ENCODE results near the gene CHI3L1. TPM values are rescaled to one million over a fixed set of nuclear protein-coding genes. Genes with fewer than 3 reads are reported as not detected.

CHI3L1 gene
- total RNA-seq, 2 donors from 2014 or later = 0.49 TPM; not detected in 1

DNA sequence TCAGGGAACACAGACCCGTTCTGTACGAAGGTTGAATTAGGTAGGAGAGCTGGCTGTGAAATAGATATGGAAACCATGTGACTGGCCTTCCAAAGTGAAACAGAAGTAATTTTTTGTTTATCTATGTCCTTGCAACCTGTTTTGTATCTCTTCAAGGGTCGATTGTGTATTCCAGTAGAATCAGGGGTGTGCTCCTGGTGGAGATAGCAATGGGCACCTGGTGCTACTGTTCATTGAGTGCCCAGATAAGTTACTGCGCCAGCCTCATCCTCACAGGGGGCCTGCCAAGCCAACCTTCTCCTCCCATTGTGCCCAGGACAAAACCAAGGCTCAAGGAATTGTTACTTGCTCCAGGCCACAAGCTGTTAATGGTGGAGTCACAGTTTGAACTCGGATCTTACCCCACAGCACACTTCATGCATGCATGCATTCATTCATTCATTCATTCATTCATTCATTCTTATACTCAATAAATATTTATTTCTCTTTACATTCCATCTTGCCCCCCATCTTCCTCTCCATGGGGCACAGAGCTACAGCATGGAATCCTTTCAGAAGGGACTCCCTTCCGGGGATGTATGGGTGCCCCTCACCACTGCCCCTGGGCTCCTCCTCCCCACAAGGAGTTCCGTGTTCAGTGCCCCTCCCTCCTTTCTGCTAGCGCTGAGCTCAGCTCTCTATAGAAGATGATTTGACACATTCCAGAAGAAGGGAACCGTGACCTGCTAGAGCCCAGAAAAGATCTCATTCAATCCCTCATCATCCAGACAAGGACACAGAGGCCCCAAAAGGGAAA is 34.9 kb downstream of the CHI3L1 start:
- DNase-seq (ENCODE audit: low spot score in 2 of 2) = no peak
- H3K9me3 Mint-ChIP-seq = no peaks in the 10 kb centered on the region
- H3K36me3 Mint-ChIP-seq = no peaks in the 10 kb centered on the region
- ATAC-seq = no peak
- no peak overlapping the region for H3K27ac Mint-ChIP-seq

DNA sequence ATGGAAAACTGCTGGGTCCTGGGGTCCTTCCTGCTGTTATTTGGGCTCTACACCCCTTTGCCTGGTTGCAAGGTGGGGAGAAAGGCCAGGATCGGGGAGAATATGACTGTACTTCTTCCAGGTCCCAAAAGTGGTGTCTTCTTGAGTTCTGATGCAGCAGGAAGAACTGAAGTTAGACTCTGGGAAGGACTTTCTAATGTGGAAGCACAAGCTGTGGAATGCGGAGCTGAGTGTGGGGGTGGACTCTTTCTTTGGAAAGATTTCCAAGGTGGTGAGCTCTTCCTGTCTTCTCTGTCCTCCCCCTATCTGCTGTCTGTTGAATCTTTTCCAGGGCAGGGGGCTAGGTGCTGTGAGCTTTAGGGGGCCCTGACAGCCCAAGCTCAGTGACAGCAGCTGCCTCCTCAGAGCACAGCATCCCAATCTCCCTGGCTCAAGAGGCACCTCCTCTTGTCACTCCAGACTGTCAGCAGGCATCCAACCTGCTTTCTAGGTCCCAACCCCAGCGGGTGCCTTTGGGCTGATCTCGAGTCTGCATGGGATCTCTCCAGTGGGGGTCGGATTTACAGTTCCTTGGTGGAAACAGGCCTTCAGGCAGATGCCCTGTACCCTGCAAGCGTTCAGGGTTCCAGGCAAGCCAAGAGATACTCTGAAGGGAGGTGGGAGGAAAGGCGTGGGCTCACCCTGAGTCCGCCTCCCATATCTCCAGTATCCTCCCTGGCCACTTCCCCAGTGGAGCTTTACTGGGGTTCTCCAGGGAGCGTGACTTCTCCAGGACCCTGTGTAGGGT is 35.8 kb downstream of the CHI3L1 start:
- Mint-ChIP-seq H3K9me3 (no peaks in the 10 kb centered on the region), H3K27ac (peak overlapping the region in 1 of 2 donors; percentile 57), H3K36me3 (no peaks in the 10 kb centered on the region)
- ATAC-seq (no peak), DNase-seq (ENCODE audit: low spot score in 2 of 2) (no peak)

DNA sequence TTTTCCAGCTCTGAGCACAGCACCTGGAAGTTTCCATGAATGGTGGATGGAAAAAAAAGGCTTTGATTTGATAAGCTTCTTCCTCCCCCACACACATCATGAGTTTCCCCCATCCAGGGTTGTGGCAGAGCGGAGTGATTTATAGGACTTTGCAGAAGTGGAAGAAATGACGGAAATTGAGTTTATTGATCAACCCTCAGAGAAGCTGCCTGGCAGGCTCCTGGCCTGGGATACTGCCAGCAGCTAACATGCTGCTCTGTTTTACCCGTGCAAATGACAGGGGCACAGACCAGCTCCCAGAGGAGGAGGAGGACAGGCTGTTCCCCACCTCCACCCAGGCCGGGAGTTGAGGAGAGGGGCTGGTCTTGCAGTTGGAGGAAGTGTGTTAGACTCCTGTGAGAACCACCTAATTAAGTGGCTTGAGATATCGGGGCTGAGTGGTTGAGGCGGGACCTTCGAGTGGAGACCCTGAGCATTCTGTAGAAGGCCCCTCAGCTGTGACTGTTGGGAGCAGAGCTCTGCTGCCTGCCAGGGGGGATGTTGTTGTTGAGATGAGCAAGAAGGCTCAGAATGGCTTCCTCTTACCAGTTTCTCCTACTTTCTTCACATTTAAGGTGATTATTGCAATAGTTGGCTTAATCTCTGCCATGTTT is 37.2 kb downstream of the CHI3L1 start:
- Mint-ChIP-seq H3K36me3 (no peaks in the 10 kb centered on the region), H3K9me3 (no peaks in the 10 kb centered on the region), H3K27ac (no peak overlapping the region)
- DNase-seq (ENCODE audit: low spot score in 2 of 2) (no peak), ATAC-seq (no peak)

DNA sequence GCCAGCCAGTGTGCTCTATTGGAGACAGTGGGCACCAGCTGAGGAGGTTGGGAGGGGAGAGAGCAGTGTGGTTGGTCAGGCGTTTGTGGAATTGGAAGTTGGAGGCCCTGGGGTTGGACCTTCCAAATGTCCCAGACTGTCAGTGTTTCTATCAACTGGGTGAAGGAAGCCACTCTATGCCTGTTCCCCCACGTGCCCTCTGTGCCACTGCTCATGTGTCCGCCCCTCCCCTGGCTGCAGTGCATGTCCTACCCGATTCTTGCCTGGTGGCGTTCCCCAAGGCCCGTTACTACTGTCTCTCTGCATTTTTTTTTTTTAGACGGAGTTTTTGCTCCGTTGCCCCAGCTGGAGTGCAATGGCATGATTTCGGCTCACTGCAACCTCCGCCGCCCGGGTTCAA is 37.9 kb downstream of the CHI3L1 start:
- no peak overlapping the region for H3K27ac Mint-ChIP-seq
- H3K9me3 Mint-ChIP-seq = no peaks in the 10 kb centered on the region
- no peak for DNase-seq (ENCODE audit: low spot score in 2 of 2)
- ATAC-seq = no peak
- H3K36me3 Mint-ChIP-seq = no peaks in the 10 kb centered on the region

DNA sequence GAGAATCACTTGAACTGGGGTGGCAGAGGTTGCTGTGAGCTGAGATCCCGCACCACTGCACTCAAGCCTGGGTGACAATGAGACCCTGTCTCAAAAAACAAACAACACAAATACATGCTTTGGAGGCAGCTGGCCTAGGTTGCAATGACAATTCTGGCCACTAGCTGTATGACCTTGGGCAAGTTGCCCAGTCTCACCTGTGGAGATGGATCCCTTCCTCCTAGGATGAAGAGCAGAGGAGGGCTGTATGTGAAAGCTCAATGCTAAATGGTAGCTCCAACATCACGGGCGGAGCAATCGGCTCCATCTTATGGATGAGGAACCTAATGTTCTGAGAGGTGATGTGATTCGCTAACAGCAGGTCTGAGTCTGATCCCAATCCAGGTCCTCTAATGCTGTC is 38.4 kb downstream of the CHI3L1 start:
- no peak for ATAC-seq
- Mint-ChIP-seq H3K27ac (no peak overlapping the region), H3K36me3 (no peaks in the 10 kb centered on the region), H3K9me3 (no peaks in the 10 kb centered on the region)
- no peak for DNase-seq (ENCODE audit: low spot score in 2 of 2)

DNA sequence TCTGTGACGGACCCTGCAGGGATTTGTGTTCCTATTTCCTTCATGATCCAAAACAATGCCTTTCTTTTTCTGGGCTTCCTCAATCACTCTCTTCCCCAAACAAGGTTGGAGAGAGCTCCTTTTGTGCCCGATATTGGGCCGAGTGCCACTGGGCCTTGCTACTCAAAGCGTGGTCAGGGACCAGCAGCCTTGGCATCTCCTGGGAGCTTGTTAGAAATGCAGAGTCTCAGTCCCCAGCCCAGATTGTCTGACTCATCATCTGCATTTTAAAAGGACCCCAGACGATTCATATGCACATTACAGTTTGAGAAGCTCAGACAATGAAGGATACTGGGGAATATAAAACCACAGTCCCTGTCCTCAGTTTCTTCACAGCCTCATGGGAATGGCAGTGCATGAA is 39.1 kb downstream of the CHI3L1 start:
- no peak for ATAC-seq
- DNase-seq (ENCODE audit: low spot score in 2 of 2) = no peak
- H3K36me3 Mint-ChIP-seq = no peaks in the 10 kb centered on the region
- H3K9me3 Mint-ChIP-seq = no peaks in the 10 kb centered on the region
- H3K27ac Mint-ChIP-seq = no peak overlapping the region

DNA sequence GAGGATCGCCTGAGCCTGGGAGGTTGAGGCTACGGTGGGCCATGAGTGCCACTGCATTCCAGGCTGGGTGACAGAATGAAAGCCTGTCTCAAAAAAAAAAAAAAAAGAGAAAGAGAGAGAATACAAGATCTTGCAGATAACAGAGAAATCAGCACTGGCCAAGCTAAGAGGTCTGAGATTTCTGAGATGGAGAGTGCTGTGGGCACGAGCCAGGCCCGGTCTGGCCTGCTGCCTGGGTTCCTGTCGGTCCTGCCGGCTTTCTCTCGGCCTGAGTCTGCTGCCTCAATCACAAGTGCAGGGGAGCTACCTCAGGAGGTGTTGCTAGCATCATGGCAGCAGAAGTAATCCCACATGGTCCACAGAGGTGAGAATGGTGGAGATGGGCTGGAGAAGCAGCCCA is 40.0 kb downstream of the CHI3L1 start:
- no peak for DNase-seq (ENCODE audit: low spot score in 2 of 2)
- Mint-ChIP-seq H3K36me3 (no peaks in the 10 kb centered on the region), H3K9me3 (no peaks in the 10 kb centered on the region), H3K27ac (no peak overlapping the region)
- ATAC-seq = no peak

DNA sequence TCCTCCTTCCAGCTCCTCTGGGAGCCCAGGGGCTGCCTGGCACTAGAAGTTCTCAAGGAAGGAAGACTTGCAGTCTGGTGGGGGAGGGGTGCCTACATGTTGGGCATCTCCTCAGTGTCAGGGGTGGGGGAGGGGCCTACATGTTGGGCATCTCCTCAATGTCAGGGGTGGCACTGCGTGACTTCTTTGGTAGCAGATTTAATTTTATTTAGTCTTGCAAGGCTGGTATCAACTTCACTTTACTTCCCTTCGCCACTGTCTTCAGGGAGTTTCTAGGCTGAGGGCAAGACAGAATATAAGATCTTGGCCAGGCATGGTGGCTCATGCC is 40.5 kb downstream of the CHI3L1 start:
- Mint-ChIP-seq H3K27ac (no peak overlapping the region), H3K36me3 (no peaks in the 10 kb centered on the region), H3K9me3 (no peaks in the 10 kb centered on the region)
- ATAC-seq = no peak
- DNase-seq (ENCODE audit: low spot score in 2 of 2) = no peak

DNA sequence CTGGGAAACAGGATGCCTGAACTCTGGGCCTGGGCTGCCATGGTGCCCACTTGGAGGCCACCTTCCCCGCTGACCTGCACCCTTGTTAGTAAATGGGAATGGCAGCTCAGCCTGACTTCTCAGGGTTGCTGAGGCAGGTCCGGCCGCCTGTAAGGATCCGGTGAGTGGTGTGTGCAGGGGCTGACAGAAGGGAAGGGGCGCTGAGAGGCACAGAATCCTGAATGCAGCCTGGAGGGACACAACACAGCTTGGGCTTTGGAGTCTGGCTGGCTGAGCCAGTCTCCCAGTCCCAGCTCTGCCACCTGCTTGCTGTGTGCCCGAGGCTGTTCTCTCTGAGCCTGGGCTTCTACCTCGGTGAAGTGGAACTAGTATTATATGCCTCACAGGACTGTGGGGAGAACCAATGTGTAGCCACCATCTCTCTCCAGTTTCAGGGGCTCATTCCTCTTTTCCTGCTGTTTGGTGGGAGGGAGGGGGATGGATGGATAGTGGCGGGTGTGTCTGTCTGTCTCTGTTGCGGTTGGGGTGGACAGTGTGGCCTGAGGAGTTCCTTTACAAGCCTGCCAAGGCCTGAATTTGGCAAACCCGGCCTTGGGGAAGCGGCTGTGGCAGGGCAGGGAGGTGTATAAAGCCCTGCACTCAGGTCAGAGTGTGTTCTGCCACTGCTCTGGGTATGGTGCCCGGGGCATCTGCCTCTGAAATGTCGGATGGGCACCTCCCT is 41.0 kb downstream of the CHI3L1 start:
- Mint-ChIP-seq H3K9me3 (no peaks in the 10 kb centered on the region), H3K27ac (no peak overlapping the region), H3K36me3 (no peaks in the 10 kb centered on the region)
- no peak for ATAC-seq
- no peak for DNase-seq (ENCODE audit: low spot score in 2 of 2)

DNA sequence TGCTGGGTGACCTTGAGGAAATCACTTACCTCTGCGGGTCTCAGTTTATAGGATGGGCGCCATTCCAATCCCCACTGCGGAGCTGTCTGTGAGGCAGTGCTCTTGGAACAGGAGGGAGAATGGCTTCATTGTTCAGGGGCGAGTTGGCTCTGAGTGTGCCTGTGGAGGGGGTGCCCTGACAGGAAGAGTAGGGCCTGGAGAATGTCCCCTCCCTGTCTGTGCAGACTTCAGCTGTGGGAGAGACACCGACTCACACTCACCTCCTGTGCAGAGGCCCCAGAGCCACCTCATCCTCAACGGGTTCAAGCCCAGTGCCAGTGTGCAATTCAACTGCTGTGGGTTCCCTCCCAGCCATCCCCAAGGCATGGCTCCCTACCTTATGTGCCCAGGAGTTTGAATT is 41.8 kb downstream of the CHI3L1 start:
- Mint-ChIP-seq H3K27ac (no peak overlapping the region), H3K36me3 (no peaks in the 10 kb centered on the region), H3K9me3 (no peaks in the 10 kb centered on the region)
- ATAC-seq (no peak), DNase-seq (ENCODE audit: low spot score in 2 of 2) (no peak)

DNA sequence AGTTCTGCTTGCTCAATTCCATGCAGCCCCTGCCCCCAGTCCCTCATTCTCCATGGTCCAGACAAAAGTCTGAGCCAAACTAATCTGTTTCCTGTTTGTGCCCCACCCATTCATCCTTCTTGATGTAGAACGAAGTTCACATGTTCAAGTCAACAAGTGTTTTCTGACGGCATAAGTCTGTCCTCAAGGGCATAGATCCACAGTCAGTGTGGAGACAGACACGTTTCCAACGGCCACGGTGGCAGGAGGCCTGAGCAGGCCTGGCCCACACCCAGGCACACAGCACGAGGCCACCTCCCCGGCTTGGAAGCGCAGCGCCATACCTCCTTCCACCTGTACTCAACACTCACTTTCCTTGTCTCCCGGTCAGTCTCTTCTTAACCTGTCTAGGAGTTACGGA is 42.9 kb downstream of the CHI3L1 start:
- H3K9me3 Mint-ChIP-seq = no peaks in the 10 kb centered on the region
- ATAC-seq (no peak), DNase-seq (ENCODE audit: low spot score in 2 of 2) (no peak)
- no peak overlapping the region for H3K27ac Mint-ChIP-seq
- no peaks in the 10 kb centered on the region for H3K36me3 Mint-ChIP-seq

DNA sequence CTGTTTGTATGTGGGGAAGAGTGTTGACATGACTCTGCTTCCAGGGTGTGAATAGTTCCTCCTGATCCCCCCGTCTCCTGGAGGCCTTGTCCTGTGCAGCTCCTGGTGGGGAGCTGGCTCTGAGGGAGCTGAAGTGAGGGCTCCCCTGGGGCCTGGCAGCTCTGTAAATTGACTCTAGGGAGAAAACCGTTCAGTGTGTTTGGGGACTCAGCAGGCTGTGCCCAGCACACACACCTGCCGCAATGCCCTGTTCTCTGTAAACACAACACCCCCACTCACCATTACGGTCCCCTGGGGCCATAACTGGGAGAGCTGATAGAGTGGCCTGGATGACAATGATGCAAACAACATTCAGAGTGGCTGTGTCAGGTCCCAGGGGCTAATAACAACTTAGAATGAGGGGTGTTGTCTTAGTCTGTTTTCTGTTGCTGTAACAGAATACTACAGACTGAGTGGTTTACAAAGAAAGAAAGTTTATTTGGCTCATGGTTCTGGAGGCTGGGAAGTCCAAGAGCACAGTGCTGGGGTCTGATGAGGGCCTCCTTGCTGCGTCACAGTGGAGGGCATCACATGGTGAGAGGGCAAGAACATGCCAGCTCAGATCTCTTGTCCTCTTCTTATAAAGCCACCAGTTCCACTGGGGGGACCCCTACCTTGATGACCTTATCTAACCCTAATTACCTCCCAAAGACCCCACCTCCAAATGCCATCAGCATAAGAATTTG is 43.7 kb downstream of the CHI3L1 start:
- Mint-ChIP-seq H3K36me3 (no peaks in the 10 kb centered on the region), H3K27ac (no peak overlapping the region), H3K9me3 (no peaks in the 10 kb centered on the region)
- no peak for DNase-seq (ENCODE audit: low spot score in 2 of 2)
- no peak for ATAC-seq

DNA sequence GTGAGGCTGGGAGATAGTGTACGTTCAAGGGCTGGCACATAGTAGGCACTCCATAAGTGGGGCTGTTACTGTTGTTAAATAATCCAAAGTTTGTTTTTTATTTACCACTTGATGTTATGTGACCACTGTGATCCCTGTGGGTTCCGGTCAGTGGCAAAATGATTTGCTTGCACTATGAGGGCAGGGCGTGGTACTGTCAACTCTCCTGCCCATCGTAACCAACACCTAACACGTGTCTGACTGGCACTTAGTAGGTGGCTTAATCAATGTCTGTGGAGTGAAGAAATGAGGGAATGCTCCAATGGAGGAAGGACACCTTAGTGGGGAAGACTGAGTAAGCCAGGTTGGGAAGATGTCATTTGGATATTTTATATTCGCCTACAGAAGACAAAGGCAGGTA is 44.4 kb downstream of the CHI3L1 start:
- Mint-ChIP-seq H3K9me3 (no peaks in the 10 kb centered on the region), H3K36me3 (no peaks in the 10 kb centered on the region), H3K27ac (no peak overlapping the region)
- no peak for ATAC-seq
- no peak for DNase-seq (ENCODE audit: low spot score in 2 of 2)

DNA sequence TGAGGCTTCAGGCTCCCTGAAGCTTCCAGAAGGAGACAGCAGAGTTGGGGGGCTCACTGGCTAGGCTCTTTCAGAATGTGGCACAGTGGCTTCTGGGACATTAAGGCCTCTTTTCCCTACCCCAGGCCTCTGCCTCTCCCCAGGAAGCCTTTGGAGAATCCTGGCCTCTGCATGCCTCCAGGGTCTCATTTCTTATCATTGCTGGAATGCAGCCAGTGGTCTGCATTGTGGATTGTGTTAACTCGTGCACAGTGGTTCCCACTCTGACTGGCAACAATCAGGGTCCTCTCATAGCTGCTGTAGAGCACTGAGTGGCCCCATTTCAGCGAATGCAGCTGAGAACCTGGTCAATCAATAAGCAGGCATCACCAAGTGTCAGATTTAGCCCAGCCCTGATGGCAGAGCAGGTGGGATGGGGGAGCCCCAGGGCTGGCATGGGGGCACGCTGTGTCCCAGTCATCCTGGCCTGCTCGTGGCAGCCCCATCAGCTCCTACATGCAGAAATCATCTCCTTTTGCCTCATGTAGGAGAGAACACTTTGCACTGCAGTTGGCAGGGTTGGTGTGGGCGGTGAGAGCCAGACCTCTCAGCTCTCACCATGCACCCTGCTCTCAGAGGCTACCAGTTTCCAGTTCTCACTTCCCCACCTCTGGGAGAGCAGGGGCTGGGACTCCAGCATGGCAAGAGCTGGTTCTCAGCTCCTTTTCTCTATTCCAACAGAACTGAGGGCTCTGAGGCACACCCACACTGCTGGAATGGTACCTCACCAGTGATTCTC is 45.6 kb downstream of the CHI3L1 start:
- peak overlapping the region in 1 of 2 donors; percentile 12 for H3K27ac Mint-ChIP-seq
- no peak for ATAC-seq
- no peak for DNase-seq (ENCODE audit: low spot score in 2 of 2)
- H3K9me3 Mint-ChIP-seq = no peaks in the 10 kb centered on the region
- H3K36me3 Mint-ChIP-seq = no peaks in the 10 kb centered on the region

DNA sequence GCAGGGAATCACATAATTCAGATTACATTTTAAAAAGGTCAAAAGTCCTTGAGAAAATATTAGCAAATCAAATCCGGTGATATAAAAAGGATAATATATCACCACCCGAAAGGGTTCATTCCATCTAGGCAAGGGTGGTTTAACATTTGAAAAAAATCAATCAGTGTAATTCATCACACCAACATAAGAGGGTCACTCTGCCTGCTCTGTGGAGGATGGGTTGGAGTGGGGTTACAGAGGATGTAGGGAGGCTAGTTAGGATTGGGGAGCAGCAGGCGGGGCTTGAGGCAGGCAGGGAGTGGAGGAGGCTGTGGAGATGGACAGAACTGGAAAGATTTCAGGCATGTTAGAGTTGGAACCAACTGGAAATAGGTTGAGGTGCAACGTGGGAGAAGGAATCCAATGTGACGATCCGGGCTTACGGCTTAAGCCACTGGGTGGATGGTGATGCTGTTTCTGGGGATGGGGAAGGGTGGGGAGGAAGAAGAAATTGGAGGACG is 46.5 kb downstream of the CHI3L1 start:
- no peak for ATAC-seq
- DNase-seq (ENCODE audit: low spot score in 2 of 2) = no peak
- no peak overlapping the region for H3K27ac Mint-ChIP-seq
- H3K36me3 Mint-ChIP-seq = no peaks in the 10 kb centered on the region
- no peaks in the 10 kb centered on the region for H3K9me3 Mint-ChIP-seq

DNA sequence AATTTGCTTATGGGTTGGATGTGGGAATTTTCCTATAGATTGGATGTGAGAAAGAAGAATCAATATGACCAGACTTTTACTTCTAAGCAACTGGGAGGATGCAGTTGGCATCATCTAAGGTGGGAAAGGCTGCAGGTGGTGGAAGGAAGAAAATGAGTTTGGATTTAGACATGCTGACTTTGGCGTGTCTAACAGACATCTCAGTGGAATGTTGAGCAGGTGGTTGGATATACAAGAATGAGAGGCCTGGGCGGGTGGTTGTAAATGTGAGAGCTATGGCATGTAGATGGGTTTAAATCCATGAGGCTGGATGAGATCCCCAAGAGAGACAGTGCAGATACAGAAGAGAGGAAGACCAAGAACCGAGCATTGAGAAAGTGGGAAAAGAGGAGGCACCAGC is 48.4 kb downstream of the CHI3L1 start:
- no peaks in the 10 kb centered on the region for H3K36me3 Mint-ChIP-seq
- H3K9me3 Mint-ChIP-seq = no peaks in the 10 kb centered on the region
- no peak overlapping the region for H3K27ac Mint-ChIP-seq
- DNase-seq (ENCODE audit: low spot score in 2 of 2) (no peak), ATAC-seq (no peak)
